SK-N-SH (cell line): ENCODE measurements around the gene BABAM2. TPM values are rescaled to one million over a fixed set of nuclear protein-coding genes. Genes with fewer than 3 reads are reported as not detected.
A peak's percentile ranks its signal among the peaks of the same experiment; 100 is the strongest.

ENCODE experiments used
- CTCF ChIA-PET: fragments of 300-600, 350-600 bp; formaldehyde crosslinking; extraction: SDS; loops from one replicate; lab custom pipeline; 2021; lab: Yijun Ruan, JAX
- POLR2A ChIA-PET: fragments of 350-600 bp; sonication (Branson Sonifier 250); formaldehyde crosslinking; extraction: SDS; loops from one replicate; lab custom pipeline; 2020; ENCODE audit warnings: antibody characterized with exemption, inconsistent platforms; lab: Yijun Ruan, JAX
- DNase-seq: peaks from one replicate; pipeline ENCODE4 v3.0.0; 2012
- H2AFZ ChIP-seq: fragments of 200-600 bp; sonication (generic); 2 replicates; pipeline ENCODE4 v1.8.1; 2016; ENCODE audit warnings: antibody characterized with exemption, mild to moderate bottlenecking, low read depth
- H3F3A ChIP-seq: fragments of 200-600 bp; sonication (generic); replicated peaks from 2 replicates; pipeline ENCODE3; 2016; ENCODE audit warnings: antibody characterized with exemption, mild to moderate bottlenecking; ENCODE audit not compliant: insufficient read depth
- H3K27ac ChIP-seq, 2 experiments: fragments of 200-500 bp in 1 of 2; fragments of 200-600 bp in 1 of 2; sonication (Bioruptor generic) in 1 of 2; sonication (generic), shearing (Covaris generic) in 1 of 2; 2 replicates each; pipeline versions ENCODE4 v1.5.1 to v1.6.1; 2014 to 2016; ENCODE audit warnings: low read depth in 2 of 2, inconsistent platforms in 1 of 2, low read length in 1 of 2, mild to moderate bottlenecking in 1 of 2, mixed read lengths in 1 of 2
- H3K27me3 ChIP-seq: fragments of 200-600 bp; sonication (generic), shearing (Covaris generic); 2 replicates; pipeline ENCODE4 v1.6.1; 2016; ENCODE audit warnings: mixed run types; ENCODE audit not compliant: insufficient read depth
- H3K36me3 ChIP-seq, 2 experiments: fragments of 200-500 bp in 1 of 2; fragments of 200-600 bp in 1 of 2; sonication (Bioruptor generic) in 1 of 2; sonication (generic) in 1 of 2; replicated peaks in 1 of 2; 2 replicates each; pipeline versions ENCODE3 to v1.5.1; 2014 to 2016; ENCODE audit warnings: low read length in 1 of 2, mild to moderate bottlenecking in 1 of 2; ENCODE audit not compliant: insufficient read depth in 2 of 2, control insufficient read depth in 1 of 2
- H3K4me1 ChIP-seq, 2 experiments: fragments of 200-500 bp in 1 of 2; fragments of 200-600 bp in 1 of 2; sonication (Bioruptor generic) in 1 of 2; sonication (generic), shearing (Covaris generic) in 1 of 2; 2 replicates each; pipeline versions ENCODE4 v1.5.1 to v1.6.1; 2014 to 2016; ENCODE audit warnings: low read depth in 1 of 2, low read length in 1 of 2, mixed run types in 1 of 2; ENCODE audit not compliant: insufficient read depth in 2 of 2, control insufficient read depth in 1 of 2
- H3K4me2 ChIP-seq: fragments of 200-600 bp; sonication (generic), shearing (Covaris generic); 2 replicates; pipeline ENCODE4 v1.6.1; 2017; ENCODE audit warnings: mixed run types
- H3K4me3 ChIP-seq, 2 experiments: fragments of 200-500 bp in 1 of 2; fragments of 200-600 bp in 1 of 2; sonication (Bioruptor generic) in 1 of 2; sonication (generic), shearing (Covaris generic) in 1 of 2; 2 replicates each; pipeline versions ENCODE4 v1.5.1 to v1.8.1; 2014 to 2016; ENCODE audit warnings: low read depth in 2 of 2, inconsistent platforms in 1 of 2, low read length in 1 of 2, mild to moderate bottlenecking in 1 of 2, mixed read lengths in 1 of 2, moderate library complexity in 1 of 2
- H3K79me2 ChIP-seq: fragments of 200-600 bp; sonication (generic); 2 replicates; pipeline ENCODE4 v1.8.1; 2017; ENCODE audit warnings: mild to moderate bottlenecking; ENCODE audit not compliant: insufficient read depth
- H3K9ac ChIP-seq: fragments of 200-600 bp; sonication (generic); 2 replicates; pipeline ENCODE4 v1.6.1; 2017; ENCODE audit warnings: mixed run types
- H3K9me2 ChIP-seq: fragments of 200-600 bp; sonication (generic); 2 replicates; pipeline ENCODE4 v1.6.1; 2017; ENCODE audit warnings: mixed run types
- H3K9me3 ChIP-seq: fragments of 200-600 bp; sonication (generic); 2 replicates; pipeline ENCODE4 v1.6.1; 2017; ENCODE audit warnings: mixed run types, mild to moderate bottlenecking, moderate library complexity
- H4K20me1 ChIP-seq: fragments of 200-600 bp; sonication (generic); 2 replicates; pipeline ENCODE4 v1.6.1; 2017; ENCODE audit warnings: mild to moderate bottlenecking, mixed run types; ENCODE audit not compliant: insufficient read depth
- EP300 ChIP-seq, 2 experiments: IDR thresholded peaks; 2 replicates each; pipeline versions ENCODE4 v1.4.0 to v1.6.1; 2012; ENCODE audit warnings: borderline replicate concordance in 1 of 2, low read depth in 1 of 2, low read length in 1 of 2
- FOXM1 ChIP-seq: IDR thresholded peaks from 2 replicates; pipeline ENCODE4 v1.4.0; 2012; ENCODE audit warnings: low read depth, mild to moderate bottlenecking
- JUND ChIP-seq: IDR thresholded peaks from 2 replicates; pipeline ENCODE4 v1.4.0; 2012
- MXI1 ChIP-seq: IDR thresholded peaks from 2 replicates; pipeline ENCODE4 v1.6.1; 2012; ENCODE audit warnings: mild to moderate bottlenecking, low read depth, low read length, improper control_type of control experiment
- POLR2AphosphoS5 ChIP-seq: IDR thresholded peaks from 2 replicates; pipeline ENCODE4 v1.6.1; 2012; ENCODE audit warnings: low read depth, low read length
- RFX5 ChIP-seq: IDR thresholded peaks from 2 replicates; pipeline ENCODE4 v1.6.1; 2012; ENCODE audit warnings: mild to moderate bottlenecking, improper control_type of control experiment, low read length
- TAF1 ChIP-seq: IDR thresholded peaks from 2 replicates; pipeline ENCODE4 v1.6.1; 2012; ENCODE audit warnings: low read depth, mild to moderate bottlenecking, low read length, moderate library complexity, borderline replicate concordance
- TCF12 ChIP-seq: IDR thresholded peaks from 2 replicates; pipeline ENCODE4 v1.4.0; 2012
- ZBTB33 ChIP-seq: IDR thresholded peaks from 2 replicates; pipeline ENCODE4 v1.4.0; 2012; ENCODE audit warnings: low read depth, borderline replicate concordance
- WGBS: methylation state at CpG from one replicate; pipeline ENCODE4 v1.1.6; 2017; ENCODE audit warnings: low lambda C conversion rate; 5-methylcytosine and 5-hydroxymethylcytosine counted together
- polyA plus RNA-seq, 3 experiments: library from polyadenylated mRNA; depleted of rRNA; stranded (reverse); fragments of >200 nt; gene quantifications; 2 replicates each; pipeline ENCODE4 v1.2.3, GENCODE V29; 2012
- TF ChIP-seq, protein P1 (sequence below): IDR thresholded peaks from 2 replicates; pipeline ENCODE4 v1.6.1; 2012; ENCODE audit warnings: mild to moderate bottlenecking, low read depth, low read length, moderate library complexity
- TF ChIP-seq, protein P2 (sequence below): IDR thresholded peaks from 2 replicates; pipeline ENCODE4; 2012
- TF ChIP-seq, protein P3 (sequence below): fragments of 150-350 bp; IDR thresholded peaks from 2 replicates; pipeline ENCODE4 v1.6.1; 2017; ENCODE audit warnings: antibody characterized with exemption, low read length, low read depth, borderline replicate concordance
- TF ChIP-seq, protein P4 (sequence below): fragments of 200-600 bp; sonication (generic); IDR thresholded peaks from 2 replicates; pipeline ENCODE4 v1.6.1; 2017; ENCODE audit warnings: antibody characterized with exemption, mild to moderate bottlenecking, moderate library complexity

BABAM2 gene
- polyA plus RNA-seq, 1 of the 3 experiments (the other 2 are of a cell fraction), result 34.0 TPM

DNA sequence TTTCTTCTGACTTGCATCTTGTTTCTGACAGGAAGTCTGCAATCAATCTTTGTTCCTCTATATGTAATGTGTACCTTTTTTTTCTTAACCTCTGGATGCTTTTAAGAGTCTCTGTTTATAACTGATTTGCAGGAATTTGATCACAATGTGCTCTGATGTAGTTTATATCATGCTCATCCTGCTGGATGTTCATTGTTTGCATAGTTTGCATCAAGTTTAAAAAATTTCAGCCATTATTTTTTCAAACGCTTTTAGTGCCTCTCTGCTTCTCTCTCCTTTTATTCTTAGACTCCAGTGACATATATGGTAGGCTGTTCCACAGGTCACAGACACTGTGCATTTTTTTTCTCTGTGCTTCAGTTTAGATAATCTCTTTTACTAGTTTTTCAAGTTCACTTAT is 24.3 kb upstream of the BABAM2 start:
- H3K36me3 ChIP-seq, result no peaks in the 10 kb centered on the region
- no peak overlapping the region for H3K4me3 ChIP-seq
- no peaks in the 10 kb centered on the region for H3K79me2 ChIP-seq
- no peaks in the 10 kb centered on the region for H3K9me2 ChIP-seq
- ChIA-PET POLR2A (no interaction called here), CTCF (no interaction called here)
- 63% methylated on average over 1 of the region's 1 CpG for WGBS
- H4K20me1 ChIP-seq, result no peaks in the 10 kb centered on the region
- H3K9me3 ChIP-seq, result no peaks in the 10 kb centered on the region
- H3K27ac ChIP-seq, result no peak overlapping the region; a peak in 1 of 4 replicates
- no peaks in the 10 kb centered on the region for H3K27me3 ChIP-seq
- TF ChIP-seq, protein P1, sequence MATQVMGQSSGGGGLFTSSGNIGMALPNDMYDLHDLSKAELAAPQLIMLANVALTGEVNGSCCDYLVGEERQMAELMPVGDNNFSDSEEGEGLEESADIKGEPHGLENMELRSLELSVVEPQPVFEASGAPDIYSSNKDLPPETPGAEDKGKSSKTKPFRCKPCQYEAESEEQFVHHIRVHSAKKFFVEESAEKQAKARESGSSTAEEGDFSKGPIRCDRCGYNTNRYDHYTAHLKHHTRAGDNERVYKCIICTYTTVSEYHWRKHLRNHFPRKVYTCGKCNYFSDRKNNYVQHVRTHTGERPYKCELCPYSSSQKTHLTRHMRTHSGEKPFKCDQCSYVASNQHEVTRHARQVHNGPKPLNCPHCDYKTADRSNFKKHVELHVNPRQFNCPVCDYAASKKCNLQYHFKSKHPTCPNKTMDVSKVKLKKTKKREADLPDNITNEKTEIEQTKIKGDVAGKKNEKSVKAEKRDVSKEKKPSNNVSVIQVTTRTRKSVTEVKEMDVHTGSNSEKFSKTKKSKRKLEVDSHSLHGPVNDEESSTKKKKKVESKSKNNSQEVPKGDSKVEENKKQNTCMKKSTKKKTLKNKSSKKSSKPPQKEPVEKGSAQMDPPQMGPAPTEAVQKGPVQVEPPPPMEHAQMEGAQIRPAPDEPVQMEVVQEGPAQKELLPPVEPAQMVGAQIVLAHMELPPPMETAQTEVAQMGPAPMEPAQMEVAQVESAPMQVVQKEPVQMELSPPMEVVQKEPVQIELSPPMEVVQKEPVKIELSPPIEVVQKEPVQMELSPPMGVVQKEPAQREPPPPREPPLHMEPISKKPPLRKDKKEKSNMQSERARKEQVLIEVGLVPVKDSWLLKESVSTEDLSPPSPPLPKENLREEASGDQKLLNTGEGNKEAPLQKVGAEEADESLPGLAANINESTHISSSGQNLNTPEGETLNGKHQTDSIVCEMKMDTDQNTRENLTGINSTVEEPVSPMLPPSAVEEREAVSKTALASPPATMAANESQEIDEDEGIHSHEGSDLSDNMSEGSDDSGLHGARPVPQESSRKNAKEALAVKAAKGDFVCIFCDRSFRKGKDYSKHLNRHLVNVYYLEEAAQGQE, result no peak
- no peak for TF ChIP-seq ZBTB33
- TF ChIP-seq, protein P2, sequence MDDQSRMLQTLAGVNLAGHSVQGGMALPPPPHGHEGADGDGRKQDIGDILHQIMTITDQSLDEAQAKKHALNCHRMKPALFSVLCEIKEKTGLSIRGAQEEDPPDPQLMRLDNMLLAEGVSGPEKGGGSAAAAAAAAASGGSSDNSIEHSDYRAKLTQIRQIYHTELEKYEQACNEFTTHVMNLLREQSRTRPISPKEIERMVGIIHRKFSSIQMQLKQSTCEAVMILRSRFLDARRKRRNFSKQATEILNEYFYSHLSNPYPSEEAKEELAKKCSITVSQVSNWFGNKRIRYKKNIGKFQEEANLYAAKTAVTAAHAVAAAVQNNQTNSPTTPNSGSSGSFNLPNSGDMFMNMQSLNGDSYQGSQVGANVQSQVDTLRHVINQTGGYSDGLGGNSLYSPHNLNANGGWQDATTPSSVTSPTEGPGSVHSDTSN, result no peak
- TF ChIP-seq TCF12, result no peak
- TF ChIP-seq MXI1, result no peak
- TF ChIP-seq, protein P3, sequence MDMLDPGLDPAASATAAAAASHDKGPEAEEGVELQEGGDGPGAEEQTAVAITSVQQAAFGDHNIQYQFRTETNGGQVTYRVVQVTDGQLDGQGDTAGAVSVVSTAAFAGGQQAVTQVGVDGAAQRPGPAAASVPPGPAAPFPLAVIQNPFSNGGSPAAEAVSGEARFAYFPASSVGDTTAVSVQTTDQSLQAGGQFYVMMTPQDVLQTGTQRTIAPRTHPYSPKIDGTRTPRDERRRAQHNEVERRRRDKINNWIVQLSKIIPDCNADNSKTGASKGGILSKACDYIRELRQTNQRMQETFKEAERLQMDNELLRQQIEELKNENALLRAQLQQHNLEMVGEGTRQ, result no peak
- H3K4me2 ChIP-seq, result no peak overlapping the region
- no peaks in the 10 kb centered on the region for H3F3A ChIP-seq
- H3K4me1 ChIP-seq, result no peaks in the 10 kb centered on the region; a peak in 1 of 4 replicates
- DNase-seq, result no peak
- peak overlapping the region; percentile 36; the same call in 1 of the 2 replicates for H2AFZ ChIP-seq
- H3K9ac ChIP-seq, result no peak overlapping the region

- DNase-seq, result no peak
- no peak overlapping the region for H3K9ac ChIP-seq
- H3K27me3 ChIP-seq, result no peaks in the 10 kb centered on the region
- H3K4me3 ChIP-seq, result no peak overlapping the region
- no peaks in the 10 kb centered on the region for H3K9me3 ChIP-seq
- no peak overlapping the region for H3K27ac ChIP-seq
- WGBS, result 88% methylated on average over 6 of the region's 6 CpGs
- H3K9me2 ChIP-seq, result no peaks in the 10 kb centered on the region
- no peak overlapping the region for H2AFZ ChIP-seq
- no peak overlapping the region for H3K4me2 ChIP-seq
- ChIA-PET POLR2A (interaction anchor here (0.6 kb wide), 1 partner anchor 14 kb away, joined by 4 read pairs; no protein-coding TSS in a partner anchor), CTCF (interaction anchor here (1.1 to 2.0 kb wide), 2 partner anchors 22 to 166 kb away, joined by 4 to 5 read pairs; no protein-coding TSS in a partner anchor)
- H3K79me2 ChIP-seq, result no peaks in the 10 kb centered on the region
- no peaks in the 10 kb centered on the region; a peak in 1 of 4 replicates for H3K4me1 ChIP-seq
- no peaks in the 10 kb centered on the region for H3F3A ChIP-seq
- no peaks in the 10 kb centered on the region for H3K36me3 ChIP-seq
- H4K20me1 ChIP-seq, result no peaks in the 10 kb centered on the region
- TF ChIP-seq RFX5 (no peak), FOXM1 (no peak), POLR2AphosphoS5 (no peak), JUND (no peak), TAF1 (no peak), EP300 (IDR thresholded peaks at IDR 0.05; ENCODE audit: borderline replicate concordance in 1 of 2, low read depth in 1 of 2, low read length in 1 of 2) (no peak)
- TF ChIP-seq, protein P4, sequence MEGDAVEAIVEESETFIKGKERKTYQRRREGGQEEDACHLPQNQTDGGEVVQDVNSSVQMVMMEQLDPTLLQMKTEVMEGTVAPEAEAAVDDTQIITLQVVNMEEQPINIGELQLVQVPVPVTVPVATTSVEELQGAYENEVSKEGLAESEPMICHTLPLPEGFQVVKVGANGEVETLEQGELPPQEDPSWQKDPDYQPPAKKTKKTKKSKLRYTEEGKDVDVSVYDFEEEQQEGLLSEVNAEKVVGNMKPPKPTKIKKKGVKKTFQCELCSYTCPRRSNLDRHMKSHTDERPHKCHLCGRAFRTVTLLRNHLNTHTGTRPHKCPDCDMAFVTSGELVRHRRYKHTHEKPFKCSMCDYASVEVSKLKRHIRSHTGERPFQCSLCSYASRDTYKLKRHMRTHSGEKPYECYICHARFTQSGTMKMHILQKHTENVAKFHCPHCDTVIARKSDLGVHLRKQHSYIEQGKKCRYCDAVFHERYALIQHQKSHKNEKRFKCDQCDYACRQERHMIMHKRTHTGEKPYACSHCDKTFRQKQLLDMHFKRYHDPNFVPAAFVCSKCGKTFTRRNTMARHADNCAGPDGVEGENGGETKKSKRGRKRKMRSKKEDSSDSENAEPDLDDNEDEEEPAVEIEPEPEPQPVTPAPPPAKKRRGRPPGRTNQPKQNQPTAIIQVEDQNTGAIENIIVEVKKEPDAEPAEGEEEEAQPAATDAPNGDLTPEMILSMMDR, result no peak
- TF ChIP-seq, protein P1, result no peak
Measured at GRCh38 chr2:27869763-27870162, 20.8 kb upstream of the BABAM2 start.
